Kidney glomerular epithelial cell (primary cell): ENCODE measurements around the gene RPTOR.

ENCODE experiments used
- DNase-seq: peaks from one replicate; lab custom pipeline; 2025; lab: John Stamatoyannopoulos, UW

Gene RPTOR

DNA sequence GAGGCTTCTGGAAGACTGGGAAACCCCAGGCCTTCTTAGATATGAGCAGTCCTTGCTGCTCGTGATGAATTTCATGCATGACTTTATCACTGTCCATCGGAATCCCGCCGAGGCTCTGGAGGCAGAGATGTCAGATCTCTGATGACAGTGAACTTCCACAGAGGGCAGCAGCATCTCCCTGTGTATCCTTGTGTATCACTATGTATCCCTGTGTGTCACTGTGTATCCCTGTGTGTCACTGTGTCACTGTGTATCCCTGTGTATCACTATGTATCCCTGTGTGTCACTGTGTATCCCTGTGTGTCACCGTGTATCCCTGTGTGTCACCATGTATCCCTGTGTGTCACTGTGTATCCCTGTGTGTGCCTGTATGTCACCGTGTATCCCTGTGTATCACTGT lies 286.9 kb downstream of the RPTOR start:
- DNase-seq = no peak

DNA sequence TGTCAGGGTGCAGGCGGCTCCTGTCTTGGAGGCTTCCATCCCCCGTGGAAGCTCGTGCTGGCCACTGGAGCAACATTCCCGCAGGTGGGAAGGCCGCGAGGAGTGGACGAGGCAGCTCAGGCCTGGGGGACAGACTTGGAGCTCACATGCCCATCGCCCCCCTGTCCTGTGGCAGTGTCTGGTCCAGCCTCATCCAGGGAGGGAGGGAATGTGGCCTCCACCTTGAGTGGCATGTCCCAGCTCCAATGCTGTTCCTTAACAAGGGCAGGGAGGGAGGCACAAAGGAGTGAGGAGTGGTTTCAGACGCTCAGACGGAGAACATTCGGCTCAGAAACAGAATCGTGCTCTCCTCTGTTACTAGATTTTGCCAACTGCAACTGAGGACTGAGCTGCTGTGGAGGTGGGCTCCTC lies 287.6 kb downstream of the RPTOR start:
- DNase-seq = peak; percentile 10

DNA sequence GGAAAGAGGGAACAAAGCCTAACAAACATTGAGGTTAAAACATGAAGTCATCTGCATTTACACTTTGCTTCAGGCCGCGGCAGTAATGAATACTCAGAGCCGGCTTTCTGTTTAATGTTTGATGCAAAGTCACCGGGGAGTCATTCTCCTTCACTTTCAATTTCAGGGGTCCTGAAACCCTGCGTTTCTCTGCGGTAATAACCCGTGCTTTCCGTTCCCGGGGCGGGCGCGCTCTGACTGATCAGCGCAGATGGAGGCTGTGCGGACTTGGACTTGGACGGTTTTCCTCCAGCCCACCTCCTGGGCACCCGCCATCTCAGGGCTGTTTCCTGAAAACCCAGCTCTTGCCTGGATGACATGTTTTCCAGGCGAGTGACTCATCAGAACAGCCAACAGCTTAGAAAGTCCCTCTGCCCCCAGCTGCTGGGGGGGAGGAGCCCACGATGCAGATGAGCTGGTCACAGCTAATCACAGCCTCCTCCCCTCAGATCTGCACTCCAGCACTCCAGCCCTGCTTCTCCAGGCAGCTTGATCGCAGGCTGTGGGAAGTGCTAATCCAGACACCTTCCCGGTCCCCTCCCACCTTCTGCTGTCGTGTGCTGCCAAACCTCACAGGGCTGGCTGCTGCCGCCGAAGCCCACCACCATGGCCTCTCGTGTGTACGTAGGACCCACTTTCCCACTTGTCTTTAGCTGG lies 288.4 kb downstream of the RPTOR start:
- peak; percentile 95 for DNase-seq

- DNase-seq = no peak
Observed at GRCh38 chr17:80833952-80834892, 289.6 kb downstream of the RPTOR start.

DNA sequence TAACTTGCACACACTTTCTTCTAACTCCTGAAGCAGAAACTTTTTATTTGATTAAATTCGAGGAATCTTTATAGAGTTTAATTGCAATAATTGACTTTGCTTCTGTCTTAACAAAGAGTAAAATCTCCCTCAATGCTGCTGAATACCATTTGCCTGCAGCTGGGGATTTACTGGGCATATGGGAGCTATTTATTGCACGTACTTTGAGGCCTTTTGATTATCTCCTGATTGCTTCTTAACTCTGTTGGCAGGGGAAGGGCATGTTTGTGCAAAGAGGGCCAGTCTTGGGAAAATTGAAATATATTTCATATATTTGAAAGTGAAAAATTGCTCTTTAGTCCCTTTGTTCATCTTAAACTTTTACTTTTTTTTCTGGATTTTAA lies 290.2 kb downstream of the RPTOR start:
- no peak for DNase-seq

DNA sequence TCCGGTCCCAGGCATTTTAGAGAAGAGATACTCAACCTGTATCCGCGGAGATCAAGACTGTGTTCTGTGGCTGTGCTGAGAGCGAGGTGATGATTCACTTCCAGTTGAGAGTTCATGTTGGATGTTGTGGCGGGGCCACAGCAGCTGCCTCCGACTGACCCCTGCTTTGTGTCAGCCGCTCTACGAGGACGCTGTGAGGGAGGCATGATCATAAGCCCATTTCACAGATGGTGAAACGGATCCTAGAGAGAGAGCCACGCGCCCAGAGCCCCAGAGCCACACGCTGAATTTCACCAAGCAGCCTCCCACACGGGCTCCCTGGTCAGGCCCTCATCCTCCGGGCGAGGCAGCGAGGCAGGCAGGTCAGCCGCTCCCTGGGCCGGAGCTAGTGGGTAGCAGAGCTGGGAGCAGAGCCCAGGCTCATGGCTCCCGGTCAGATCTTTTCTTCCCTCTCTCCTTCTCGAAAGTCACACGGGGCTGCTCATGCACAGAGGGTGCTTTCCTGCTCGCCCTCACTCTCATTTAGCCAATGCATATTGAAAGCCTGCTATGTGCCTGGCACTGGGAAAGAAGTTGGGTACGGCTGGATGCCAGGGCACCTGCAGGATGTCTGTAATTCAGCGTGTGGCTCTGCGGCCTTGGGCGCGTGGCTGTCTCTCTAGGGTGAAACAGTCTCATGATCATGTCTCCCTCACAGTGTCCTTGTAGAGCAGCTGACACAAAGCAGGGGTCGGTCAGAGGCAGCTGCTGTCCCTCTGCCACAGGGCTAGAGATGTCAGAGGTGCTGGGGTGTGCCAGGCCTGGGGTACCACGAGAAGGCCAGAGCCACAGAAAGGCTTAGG lies 291.4 kb downstream of the RPTOR start:
- no peak for DNase-seq

DNA sequence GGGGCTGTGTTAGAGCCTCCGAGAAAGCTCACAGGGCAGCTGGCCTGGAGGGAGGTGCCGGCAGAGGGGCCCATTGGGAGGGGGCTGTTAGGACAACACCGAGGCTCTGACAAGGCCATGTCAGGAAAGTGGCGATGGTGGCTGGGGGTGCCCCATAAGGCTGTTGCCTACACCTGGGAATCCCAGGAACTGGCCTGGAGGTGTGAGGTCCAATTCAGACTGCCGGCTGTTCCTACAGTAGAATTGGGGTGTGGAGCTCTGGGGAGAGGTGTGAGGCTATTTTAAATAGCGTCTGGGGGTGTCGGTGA lies 292.0 kb downstream of the RPTOR start:
- DNase-seq = no peak

GRCh38 chr17:80836971-80837481 lies 292.4 kb downstream of the RPTOR start:
- no peak for DNase-seq

DNA sequence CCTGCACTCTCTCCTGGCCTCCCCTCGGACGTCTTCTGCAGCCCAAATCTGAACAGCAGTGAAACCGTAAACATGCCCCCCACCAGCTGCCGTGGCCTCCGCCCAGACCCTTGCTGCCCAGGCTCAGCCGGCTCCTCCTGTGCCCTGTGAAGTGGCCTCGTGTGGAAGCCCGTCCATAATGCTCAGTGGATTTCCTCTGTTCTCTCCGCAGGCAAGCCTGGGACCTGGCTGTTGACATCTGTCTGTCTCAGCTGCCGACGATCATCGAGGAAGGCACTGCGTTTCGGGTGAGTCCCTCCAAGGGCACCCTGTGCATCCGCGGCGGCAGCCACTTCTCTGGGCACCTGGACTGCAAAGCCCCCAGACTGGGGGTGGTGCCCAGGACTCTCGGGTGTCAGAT lies 293.1 kb downstream of the RPTOR start:
- DNase-seq = no peak

GRCh38 chr17:80838311-80839025 lies 293.8 kb downstream of the RPTOR start:
- no peak for DNase-seq

GRCh38 chr17:80839026-80839345 lies 294.3 kb downstream of the RPTOR start:
- DNase-seq = no peak

- no peak for DNase-seq
Observed at GRCh38 chr17:80839511-80839941, 294.9 kb downstream of the RPTOR start.

DNA sequence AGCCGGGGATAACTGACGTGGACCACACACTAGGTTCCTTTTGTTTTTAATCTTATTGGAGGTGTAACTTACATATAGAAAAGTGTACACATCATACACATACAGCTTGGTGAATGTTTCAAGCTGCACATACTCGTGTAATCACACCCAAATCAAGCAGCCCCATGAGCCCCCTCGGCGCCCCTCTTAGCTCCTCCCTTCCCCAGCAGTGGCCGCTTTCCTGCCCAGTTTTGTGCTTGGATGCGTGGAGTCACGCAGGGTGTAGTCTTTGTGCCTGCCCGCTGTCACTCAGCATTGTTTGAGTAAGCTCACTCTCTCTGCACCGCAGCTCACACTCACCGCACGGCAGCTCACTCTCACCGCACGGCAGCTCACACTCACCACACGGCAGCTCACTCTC lies 295.3 kb downstream of the RPTOR start:
- DNase-seq = no peak

DNA sequence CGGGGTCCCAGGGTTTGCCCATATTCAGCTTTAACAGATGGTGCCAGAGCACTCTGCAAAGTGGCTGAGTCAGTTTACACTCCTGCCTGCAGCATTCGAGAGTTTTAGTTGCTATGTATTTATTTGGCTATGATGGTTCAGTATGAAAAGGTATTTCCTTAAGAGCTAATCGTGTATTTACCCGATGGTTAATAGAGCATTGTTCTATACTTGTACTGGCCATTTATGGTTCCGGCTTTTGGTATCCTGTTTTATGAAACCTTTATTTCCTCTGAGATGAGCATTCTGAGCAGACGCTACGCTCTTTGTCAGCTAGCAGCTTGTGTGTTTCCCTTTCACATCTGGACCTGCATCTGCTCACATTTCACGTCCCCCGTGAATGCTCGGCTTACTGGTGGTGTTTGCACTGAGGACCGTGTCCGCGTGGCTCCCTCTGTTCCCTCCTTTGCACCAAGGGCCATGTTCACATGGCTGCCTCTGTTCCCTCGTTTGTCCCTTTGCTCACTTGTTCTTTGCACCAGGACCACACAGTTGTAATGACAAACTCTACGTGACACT lies 297.9 kb downstream of the RPTOR start:
- DNase-seq = no peak

GRCh38 chr17:80843741-80844156 lies 299.1 kb downstream of the RPTOR start:
- DNase-seq = no peak

GRCh38 chr17:80844418-80844990 lies 299.9 kb downstream of the RPTOR start:
- no peak for DNase-seq

- no peak for DNase-seq
Observed at GRCh38 chr17:80845069-80845862, 300.6 kb downstream of the RPTOR start.

- no peak for DNase-seq
Observed at GRCh38 chr17:80845863-80846671, 301.4 kb downstream of the RPTOR start.

DNA sequence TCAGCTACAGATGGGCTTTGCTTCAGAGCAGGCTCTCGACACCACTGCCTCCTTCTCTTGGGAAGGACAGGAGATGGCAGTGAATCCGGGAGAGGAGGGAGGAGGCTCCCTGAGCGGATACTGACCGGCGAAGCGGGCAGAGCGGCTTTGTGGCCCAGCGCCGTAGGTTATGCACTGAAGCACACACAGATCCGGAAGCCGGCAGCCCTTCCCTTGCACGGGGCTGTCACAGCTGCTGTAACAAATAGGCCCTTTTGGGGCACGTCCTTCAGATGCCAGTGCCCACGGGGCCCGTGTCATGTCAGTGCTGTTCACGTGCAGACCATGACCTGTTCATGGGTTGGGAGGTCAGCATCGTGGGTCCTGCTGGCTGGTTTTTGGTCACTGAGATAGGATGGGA lies 302.3 kb downstream of the RPTOR start:
- DNase-seq = no peak
